ENCODE measurements around the gene HPGD. TPM values are rescaled to one million over a fixed set of nuclear protein-coding genes. Genes with fewer than 3 reads are reported as not detected.

The HPGD gene
- total and polyA plus RNA-seq, 2 of the 8 experiments (the other 6 are each of a cell fraction or from before 2014, with no cell fraction given) = 1.1 to 1.3 TPM

DNA sequence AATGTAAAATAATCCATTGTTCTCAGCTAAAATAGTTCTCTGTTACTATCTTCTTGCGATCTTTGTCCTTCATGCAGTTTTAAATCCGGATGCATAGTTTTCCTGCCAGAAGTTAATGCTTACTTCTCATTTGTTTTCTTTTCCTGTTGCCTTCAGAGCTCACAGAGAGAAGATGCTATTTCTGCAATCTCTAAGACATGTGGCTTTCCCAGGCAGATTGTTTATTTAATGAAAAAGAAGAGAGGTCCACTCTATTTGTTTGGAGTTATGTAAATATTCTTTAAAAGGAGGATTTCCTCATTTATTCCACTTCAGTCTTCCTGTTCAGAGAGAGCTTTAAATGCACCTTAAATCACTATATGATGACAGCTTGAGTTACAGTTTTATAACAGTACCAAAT lies 39.3 kb upstream of the HPGD start:
- CTCF ChIA-PET (ENCODE audit: partially characterized antibody) = interaction anchor here (1.3 kb wide), 1 partner anchor 18 kb away, joined by 3 read pairs; no protein-coding TSS in a partner anchor
- no peak for TF ChIP-seq CHD2 (IDR thresholded peaks at IDR 0.05; ENCODE audit: low read length)
- TF ChIP-seq SIX5 (IDR thresholded peaks at IDR 0.05; ENCODE audit: low read depth, low read length) = no peak
- no peak for TF ChIP-seq BACH1 (IDR thresholded peaks at IDR 0.05; ENCODE audit: low read length)
- TF ChIP-seq SP1 (IDR thresholded peaks at IDR 0.05; ENCODE audit: low read depth, low read length) = no peak
- TF ChIP-seq CBX5 (IDR thresholded peaks at IDR 0.05; ENCODE audit: low read depth, low read length) = no peak
- TF ChIP-seq NANOG (IDR thresholded peaks at IDR 0.05; ENCODE audit: insufficient read depth, low read depth, low read length, poor library complexity, severe bottlenecking) = no peak
- TF ChIP-seq EZH2 (IDR thresholded peaks at IDR 0.05; ENCODE audit: low read depth, low read length, severe bottlenecking) = no peak
- no peak for TF ChIP-seq POLR2A (IDR thresholded peaks at IDR 0.05; ENCODE audit: control extremely low read depth in 1 of 2, low read depth in 2 of 2, low read length in 2 of 2)
- no peak for TF ChIP-seq CEBPB (IDR thresholded peaks at IDR 0.05; ENCODE audit: low read depth, low read length)
- no peak for TF ChIP-seq RAD21 (IDR thresholded peaks at IDR 0.05 in 1 of 2, conservative IDR thresholded peaks at IDR 0.05 in 1 of 2; ENCODE audit: low read depth in 2 of 2, low read length in 2 of 2)
- no peak for TF ChIP-seq MAFK (IDR thresholded peaks at IDR 0.05; ENCODE audit: low read depth, low read length)
- TF ChIP-seq JUND (IDR thresholded peaks at IDR 0.05; ENCODE audit: low read length) = no peak
- no peak for TF ChIP-seq RBBP5 (IDR thresholded peaks at IDR 0.05; ENCODE audit: borderline replicate concordance, low read depth, low read length)
- no peak for TF ChIP-seq TAF7 (optimal IDR thresholded peaks at IDR 0.05; ENCODE audit: borderline replicate concordance, low read depth, low read length)
- no peak for TF ChIP-seq FOSL1 (IDR thresholded peaks at IDR 0.05; ENCODE audit: insufficient read depth, low read depth, low read length)

More for the DNA sequence above, 39.3 kb upstream of the HPGD start:
- Histone ChIP-seq H2AK5ac (ENCODE audit: low read depth, low read length) (no peak overlapping the region), H3K4ac (replicated peaks; ENCODE audit: insufficient read length, low read depth, low read length) (no peak overlapping the region), H3K9me3 (ENCODE audit: insufficient read depth in 2 of 2, low read depth in 1 of 2, low read length in 1 of 2) (no peaks in the 10 kb centered on the region), H4K91ac (replicated peaks; ENCODE audit: insufficient read length, low read length) (no peak overlapping the region), H3K4me3 (ENCODE audit: extremely low read depth in 1 of 4, insufficient read depth in 2 of 4, low read depth in 3 of 4, low read length in 4 of 4) (peak overlapping the region in 1 of 4 experiments; percentile 22; a peak in 1 of 8 replicates), H2BK5ac (ENCODE audit: low read depth, low read length) (no peak overlapping the region), H2AFZ (ENCODE audit: low read length) (no peak overlapping the region), H2BK12ac (ENCODE audit: low read depth, low read length) (no peak overlapping the region), H4K8ac (ENCODE audit: extremely low read depth, insufficient read depth, low read length) (no peak overlapping the region), H3K14ac (ENCODE audit: insufficient read length) (no peak overlapping the region), H3K27me3 (replicated peaks in 1 of 4; ENCODE audit: control insufficient read depth in 3 of 4, extremely low read depth in 1 of 4, insufficient read depth in 3 of 4, low read length in 3 of 4) (no peaks in the 10 kb centered on the region), H2BK20ac (ENCODE audit: low read length) (no peak overlapping the region), H4K20me1 (replicated peaks in 1 of 2; ENCODE audit: control insufficient read depth in 1 of 2, insufficient read depth in 2 of 2, low read length in 2 of 2) (no peaks in the 10 kb centered on the region), H3K56ac (replicated peaks; ENCODE audit: insufficient read length, low read depth, low read length) (no peak overlapping the region), H3K79me2 (ENCODE audit: control insufficient read depth in 1 of 2, insufficient read depth in 2 of 2, low read length in 2 of 2) (no peaks in the 10 kb centered on the region), H2BK15ac (ENCODE audit: low read length) (no peak overlapping the region), H3K9ac (replicated peaks in 1 of 4; ENCODE audit: extremely low read depth in 1 of 4, low read depth in 3 of 4, low read length in 3 of 4) (no peak overlapping the region; a peak in 1 of 7 replicates), H3K79me1 (ENCODE audit: low read depth, low read length) (no peaks in the 10 kb centered on the region), H3K36me3 (ENCODE audit: control insufficient read depth in 2 of 4, insufficient read depth in 4 of 4, low read length in 3 of 4) (no peaks in the 10 kb centered on the region), H3K23me2 (ENCODE audit: low read depth, low read length) (no peaks in the 10 kb centered on the region), H3K27ac (ENCODE audit: low read depth, low read length) (no peak overlapping the region), H3K23ac (ENCODE audit: insufficient read length) (no peak overlapping the region), H3K4me1 (replicated peaks in 1 of 4; ENCODE audit: control insufficient read depth in 3 of 4, insufficient read depth in 4 of 4, low read length in 3 of 4) (peaks cover 2 to 12% (median 7%) of the 10 kb centered on the region in 4 experiments; a peak in 5 of 7 replicates), H3K4me2 (ENCODE audit: insufficient read depth in 1 of 2, low read depth in 2 of 2, low read length in 2 of 2) (peak overlapping the region in 1 of 2 experiments; percentile 44; a peak in 1 of 4 replicates), H2BK120ac (replicated peaks; ENCODE audit: low read depth, low read length) (no peak overlapping the region), H3K18ac (ENCODE audit: extremely low read depth, low read length) (no peak overlapping the region), H4K5ac (ENCODE audit: insufficient read length, low read depth, low read length) (no peak overlapping the region)
- WGBS, 2 experiments (ENCODE audit: extremely low coverage in 1 of 2, insufficient coverage in 1 of 2, insufficient read length in 1 of 2, insufficient replicate concordance in 2 of 2, low coverage in 1 of 2, low lambda C conversion rate in 2 of 2, missing lambda C conversion rate in 1 of 2) = 21% methylated on average over 2 of the region's 2 CpGs; no CpG with 5 or more reads in 1 of the 2 experiments
- no peak for FAIRE-seq
- POLR2A ChIA-PET (ENCODE audit: partially characterized antibody) = no interaction called here
- DNase-seq (ENCODE audit: low read depth in 1 of 2, low spot score in 2 of 2) = no peak
